HEK293T (cell line): ENCODE results near the gene CYB5D1.

ENCODE experiments used
- FOXA1 ChIP-seq: fragments of 450-650 bp; IDR thresholded peaks from 2 replicates; pipeline ENCODE4 v1.6.1; 2016; ENCODE audit warnings: mild to moderate bottlenecking
- FOXK2 ChIP-seq: fragments of 450-650 bp; IDR thresholded peaks from 2 replicates; pipeline ENCODE4 v1.6.1; 2016; ENCODE audit warnings: mild to moderate bottlenecking
- HDGF ChIP-seq: fragments of 450-650 bp; IDR thresholded peaks from 2 replicates; pipeline ENCODE4 v1.6.1; 2017; ENCODE audit warnings: antibody characterized with exemption, borderline replicate concordance
- L3MBTL2 ChIP-seq: fragments of 450-650 bp; conservative IDR thresholded peaks from 2 replicates; pipeline ENCODE4 v1.6.1; 2016; ENCODE audit warnings: mild to moderate bottlenecking
- LEF1 ChIP-seq: fragments of 450-650 bp; IDR thresholded peaks from 2 replicates; pipeline ENCODE4 v1.6.1; 2017; ENCODE audit warnings: mild to moderate bottlenecking, borderline replicate concordance
- SUZ12 ChIP-seq: fragments of 450-650 bp; IDR thresholded peaks from 2 replicates; pipeline ENCODE4 v1.6.1; 2016; ENCODE audit warnings: mild to moderate bottlenecking

DNA sequence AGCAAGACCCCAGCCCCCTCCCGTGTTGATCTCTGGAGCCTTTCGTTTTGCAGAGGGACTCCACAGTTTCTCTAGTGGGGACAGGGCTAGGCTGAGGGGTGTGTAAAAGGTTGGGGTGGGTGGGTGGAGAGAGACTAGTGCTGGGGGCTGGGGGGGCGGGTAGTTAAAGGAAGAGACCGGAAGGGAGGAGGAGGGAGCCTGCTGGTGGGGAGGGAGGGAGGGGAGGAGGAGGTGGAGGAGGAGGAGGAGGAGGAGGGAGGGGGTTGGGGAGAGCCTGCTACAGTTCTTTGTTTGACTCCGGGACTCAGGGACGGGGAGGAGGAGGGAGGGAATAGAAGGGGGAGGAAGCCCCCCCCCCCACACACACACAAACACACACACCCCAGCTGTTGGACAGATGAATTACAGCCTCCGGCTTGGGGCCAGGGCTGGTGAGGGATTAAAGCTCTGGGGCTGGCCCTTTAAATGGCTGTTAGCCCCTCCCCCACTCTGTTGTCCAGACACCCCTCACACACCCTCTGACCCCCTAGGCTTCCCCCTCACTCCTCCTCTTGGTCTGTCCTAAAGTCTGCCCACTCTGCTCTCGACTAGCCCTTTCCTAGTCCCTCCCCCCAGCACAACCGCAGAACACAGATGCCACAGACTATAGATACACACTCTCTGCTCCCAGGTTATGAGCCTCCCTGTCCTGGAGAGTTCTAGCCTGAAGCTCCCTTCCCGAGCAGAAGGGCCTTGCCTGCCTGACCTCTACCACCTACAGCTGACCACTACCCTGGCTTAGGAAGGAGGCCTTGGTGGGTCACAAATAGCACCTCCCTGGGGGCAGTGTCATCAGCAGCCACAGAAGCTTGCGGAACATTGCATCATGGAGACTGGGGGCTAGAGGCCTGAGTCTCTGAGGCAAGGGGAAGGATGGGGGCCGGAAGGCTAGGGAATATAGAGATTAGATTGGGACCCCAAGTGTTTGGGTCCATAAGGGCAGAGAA is 19.4 kb upstream of the CYB5D1 start:
- TF ChIP-seq LEF1, result no peak
- TF ChIP-seq HDGF, result no peak
- TF ChIP-seq FOXA1, result no peak
- TF ChIP-seq FOXK2, result no peak
- no peak for TF ChIP-seq SUZ12
- TF ChIP-seq L3MBTL2, result no peak
